ENCODE data around the gene TMEM237.

Gene TMEM237

GRCh38 chr2:201678401-201678800 is 35.1 kb upstream of the TMEM237 start:
- no peaks in the 10 kb centered on the region for H3K4me1 ChIP-seq (ENCODE audit: low read length)
- H3K27ac ChIP-seq (ENCODE audit: low read length): no peak overlapping the region
- TF ChIP-seq EZH2 (optimal IDR thresholded peaks at IDR 0.05; ENCODE audit: low read depth, low read length) (no peak), EZH2phosphoT487 (IDR thresholded peaks at IDR 0.05; ENCODE audit: low read length) (no peak), CTCF (IDR thresholded peaks at IDR 0.05; ENCODE audit: low read length) (no peak)
- no peak for DNase-seq
- H3K9me2 ChIP-seq (replicated peaks; ENCODE audit: insufficient read depth, low read length): no peaks in the 10 kb centered on the region
- no peaks in the 10 kb centered on the region for H3K9me3 ChIP-seq (replicated peaks; ENCODE audit: insufficient read depth, low read length)
- H3K27me3 ChIP-seq (replicated peaks; ENCODE audit: insufficient read depth, low read length): no peaks in the 10 kb centered on the region
- no peak overlapping the region for H3K4me3 ChIP-seq (ENCODE audit: low read length)
- H3K4me2 ChIP-seq (ENCODE audit: low read depth, low read length): no peak overlapping the region
- no peaks in the 10 kb centered on the region for H3K36me3 ChIP-seq (replicated peaks; ENCODE audit: insufficient read depth, low read length)
- H4K20me1 ChIP-seq (ENCODE audit: insufficient read depth, low read length): no peaks in the 10 kb centered on the region
- no peak overlapping the region for H3K9ac ChIP-seq (ENCODE audit: low read length)
- H3F3A ChIP-seq (ENCODE audit: insufficient read depth, low read length): no peaks in the 10 kb centered on the region
- no peak overlapping the region for H2AFZ ChIP-seq (ENCODE audit: low read length)
- no peaks in the 10 kb centered on the region for H3K79me2 ChIP-seq (ENCODE audit: low read length)

GRCh38 chr2:201675454-201675853 is 32.2 kb upstream of the TMEM237 start:
- Histone ChIP-seq H2AFZ (ENCODE audit: low read length) (no peak overlapping the region), H3K4me3 (ENCODE audit: low read length) (no peak overlapping the region), H3K9ac (ENCODE audit: low read length) (no peak overlapping the region), H4K20me1 (ENCODE audit: insufficient read depth, low read length) (no peaks in the 10 kb centered on the region), H3K36me3 (replicated peaks; ENCODE audit: insufficient read depth, low read length) (no peaks in the 10 kb centered on the region), H3K27ac (ENCODE audit: low read length) (no peak overlapping the region), H3K9me2 (replicated peaks; ENCODE audit: insufficient read depth, low read length) (no peaks in the 10 kb centered on the region), H3K9me3 (replicated peaks; ENCODE audit: insufficient read depth, low read length) (no peaks in the 10 kb centered on the region), H3F3A (ENCODE audit: insufficient read depth, low read length) (no peaks in the 10 kb centered on the region), H3K79me2 (ENCODE audit: low read length) (no peaks in the 10 kb centered on the region), H3K4me2 (ENCODE audit: low read depth, low read length) (no peak overlapping the region), H3K27me3 (replicated peaks; ENCODE audit: insufficient read depth, low read length) (no peaks in the 10 kb centered on the region), H3K4me1 (ENCODE audit: low read length) (no peaks in the 10 kb centered on the region)
- no peak for DNase-seq
- TF ChIP-seq EZH2 (optimal IDR thresholded peaks at IDR 0.05; ENCODE audit: low read depth, low read length) (no peak), EZH2phosphoT487 (IDR thresholded peaks at IDR 0.05; ENCODE audit: low read length) (no peak), CTCF (IDR thresholded peaks at IDR 0.05; ENCODE audit: low read length) (no peak)

- TF ChIP-seq EZH2phosphoT487 (IDR thresholded peaks at IDR 0.05; ENCODE audit: low read length) (no peak), CTCF (IDR thresholded peaks at IDR 0.05; ENCODE audit: low read length) (no peak), EZH2 (optimal IDR thresholded peaks at IDR 0.05; ENCODE audit: low read depth, low read length) (no peak)
- no peaks in the 10 kb centered on the region for H3K79me2 ChIP-seq (ENCODE audit: low read length)
Measured at GRCh38 chr2:201674794-201675193, 31.5 kb upstream of the TMEM237 start.

More at GRCh38 chr2:201674794-201675193, 31.5 kb upstream of the TMEM237 start:
- no peaks in the 10 kb centered on the region for H3K27me3 ChIP-seq (replicated peaks; ENCODE audit: insufficient read depth, low read length)
- DNase-seq: no peak
- no peaks in the 10 kb centered on the region for H3F3A ChIP-seq (ENCODE audit: insufficient read depth, low read length)
- no peaks in the 10 kb centered on the region for H3K9me3 ChIP-seq (replicated peaks; ENCODE audit: insufficient read depth, low read length)
- H3K9ac ChIP-seq (ENCODE audit: low read length): no peak overlapping the region
- H3K4me2 ChIP-seq (ENCODE audit: low read depth, low read length): no peak overlapping the region
- H3K9me2 ChIP-seq (replicated peaks; ENCODE audit: insufficient read depth, low read length): no peaks in the 10 kb centered on the region
- H3K36me3 ChIP-seq (replicated peaks; ENCODE audit: insufficient read depth, low read length): no peaks in the 10 kb centered on the region
- H3K4me1 ChIP-seq (ENCODE audit: low read length): no peaks in the 10 kb centered on the region
- H4K20me1 ChIP-seq (ENCODE audit: insufficient read depth, low read length): no peaks in the 10 kb centered on the region
- no peak overlapping the region for H2AFZ ChIP-seq (ENCODE audit: low read length)
- no peak overlapping the region for H3K4me3 ChIP-seq (ENCODE audit: low read length)
- H3K27ac ChIP-seq (ENCODE audit: low read length): no peak overlapping the region
